ENCODE data around the gene USP43. TPM values are rescaled to one million over a fixed set of nuclear protein-coding genes. Genes with fewer than 3 reads are reported as not detected.

The USP43 gene
- total RNA-seq, 2 experiments from 2014 or later = 0.08 to 0.17 TPM

GRCh38 chr17:9769036-9769695 lies 123.8 kb downstream of the USP43 start:
- Mint-ChIP-seq H3K27me3 (peaks cover 25% of the 10 kb centered on the region), H3K27ac (no peak overlapping the region), H3K4me3 (no peak overlapping the region), H3K9me3 (no peaks in the 10 kb centered on the region), H3K4me1 (ENCODE audit: low read depth) (no peaks in the 10 kb centered on the region), H3K36me3 (ENCODE audit: low read depth) (no peaks in the 10 kb centered on the region)
- no peaks in the 10 kb centered on the region for H3K4me1 ChIP-seq (ENCODE audit: insufficient read depth, low read length)
- no peaks in the 10 kb centered on the region for H3K9me3 ChIP-seq (ENCODE audit: control insufficient read depth in 1 of 2, insufficient read depth in 1 of 2, low read length in 2 of 2)
- H3K27me3 ChIP-seq (ENCODE audit: control insufficient read depth in 1 of 2, insufficient read depth in 2 of 2, low read length in 2 of 2) = peaks cover 0 to 7% of the 10 kb centered on the region in 2 experiments
- TF ChIP-seq CTCF (IDR thresholded peaks at IDR 0.05) = no peak
- ATAC-seq (ENCODE audit: poor library complexity) (no peak), DNase-seq (no peak)
- POLR2A ChIA-PET = no interaction called here
- CTCF ChIA-PET = interaction anchor here (1.0 kb wide), 1 partner anchor 9 kb away, joined by 3 read pairs; no protein-coding TSS in a partner anchor
- no peak overlapping the region for H3K4me3 ChIP-seq (ENCODE audit: low read length)
- no peaks in the 10 kb centered on the region for H3K36me3 ChIP-seq (ENCODE audit: insufficient read depth, low read length)
- intact Hi-C loops (cut with DNase I, micrococcal nuclease) = no loop called here
- no peak overlapping the region for H3K27ac ChIP-seq (ENCODE audit: low read depth in 1 of 2, low read length in 2 of 2)

- Mint-ChIP-seq H3K27ac (no peak overlapping the region), H3K36me3 (ENCODE audit: low read depth) (no peaks in the 10 kb centered on the region), H3K9me3 (no peaks in the 10 kb centered on the region), H3K4me3 (no peak overlapping the region), H3K27me3 (peaks cover 8% of the 10 kb centered on the region), H3K4me1 (ENCODE audit: low read depth) (no peaks in the 10 kb centered on the region)
- TF ChIP-seq CTCF (IDR thresholded peaks at IDR 0.05) = no peak
- no peak overlapping the region for H3K4me3 ChIP-seq (ENCODE audit: low read length)
- H3K27ac ChIP-seq (ENCODE audit: low read depth in 1 of 2, low read length in 2 of 2) = no peak overlapping the region
- no peak for DNase-seq
- intact Hi-C loops (cut with DNase I, micrococcal nuclease) = no loop called here
- no peaks in the 10 kb centered on the region for H3K9me3 ChIP-seq (ENCODE audit: control insufficient read depth in 1 of 2, insufficient read depth in 1 of 2, low read length in 2 of 2)
- ChIA-PET POLR2A (no interaction called here), CTCF (no interaction called here)
- H3K4me1 ChIP-seq (ENCODE audit: insufficient read depth, low read length) = no peaks in the 10 kb centered on the region
- peaks cover under 1 to 5% of the 10 kb centered on the region in 2 experiments for H3K27me3 ChIP-seq (ENCODE audit: control insufficient read depth in 1 of 2, insufficient read depth in 2 of 2, low read length in 2 of 2)
- H3K36me3 ChIP-seq (ENCODE audit: insufficient read depth, low read length) = no peaks in the 10 kb centered on the region
- no peak for ATAC-seq (ENCODE audit: poor library complexity)
Observed at GRCh38 chr17:9771465-9771864, 126.1 kb downstream of the USP43 start.

- no peaks in the 10 kb centered on the region for H3K36me3 Mint-ChIP-seq (ENCODE audit: low read depth)
- no peak overlapping the region for H3K4me3 Mint-ChIP-seq
- Histone ChIP-seq H3K9me3 (ENCODE audit: control insufficient read depth in 1 of 2, insufficient read depth in 1 of 2, low read length in 2 of 2) (no peaks in the 10 kb centered on the region), H3K4me3 (ENCODE audit: low read length) (no peak overlapping the region), H3K27ac (ENCODE audit: low read depth in 1 of 2, low read length in 2 of 2) (no peak overlapping the region), H3K27me3 (ENCODE audit: control insufficient read depth in 1 of 2, insufficient read depth in 2 of 2, low read length in 2 of 2) (peaks cover 5% of the 10 kb centered on the region in 2 experiments), H3K4me1 (ENCODE audit: insufficient read depth, low read length) (no peaks in the 10 kb centered on the region), H3K36me3 (ENCODE audit: insufficient read depth, low read length) (no peaks in the 10 kb centered on the region)
- no peak overlapping the region for H3K27ac Mint-ChIP-seq
- ATAC-seq (ENCODE audit: poor library complexity) (no peak), DNase-seq (no peak)
- CTCF ChIA-PET = no interaction called here
- intact Hi-C loops (cut with DNase I, micrococcal nuclease) = no loop called here
- peaks cover 9% of the 10 kb centered on the region for H3K27me3 Mint-ChIP-seq
- no peaks in the 10 kb centered on the region for H3K9me3 Mint-ChIP-seq
- POLR2A ChIA-PET = no interaction called here
- no peak for TF ChIP-seq CTCF (IDR thresholded peaks at IDR 0.05)
- no peaks in the 10 kb centered on the region for H3K4me1 Mint-ChIP-seq (ENCODE audit: low read depth)
Observed at GRCh38 chr17:9772658-9773057, 127.3 kb downstream of the USP43 start.
